ENCODE data around the gene SLC35B4. TPM values are rescaled to one million over a fixed set of nuclear protein-coding genes. Genes with fewer than 3 reads are reported as not detected.

SLC35B4 gene
- total RNA-seq, 1 donor from 2014 or later: 8.2 TPM

- FAIRE-seq: no peak
- TF ChIP-seq CTCF (IDR thresholded peaks at IDR 0.05; ENCODE audit: insufficient read depth, low read length, severe bottlenecking): no peak
- Histone ChIP-seq H3K4me3 (ENCODE audit: low read depth, low read length) (no peak overlapping the region), H3K36me3 (ENCODE audit: control insufficient read depth, insufficient read depth, low read length) (no peaks in the 10 kb centered on the region), H3K27me3 (ENCODE audit: control insufficient read depth, insufficient read depth, low read length) (no peaks in the 10 kb centered on the region)
- no peak for DNase-seq (ENCODE audit: low read depth)
These were observed 4.0 kb downstream of the SLC35B4 start for GRCh38 chr7:134312717-134313116.

GRCh38 chr7:134311807-134312206, 4.9 kb downstream of the SLC35B4 start:
- no peak for FAIRE-seq
- TF ChIP-seq CTCF (IDR thresholded peaks at IDR 0.05; ENCODE audit: insufficient read depth, low read length, severe bottlenecking): no peak
- Histone ChIP-seq H3K27me3 (ENCODE audit: control insufficient read depth, insufficient read depth, low read length) (no peaks in the 10 kb centered on the region), H3K36me3 (ENCODE audit: control insufficient read depth, insufficient read depth, low read length) (no peaks in the 10 kb centered on the region), H3K4me3 (ENCODE audit: low read depth, low read length) (no peak overlapping the region)
- DNase-seq (ENCODE audit: low read depth): no peak

GRCh38 chr7:134308548-134308947, 8.2 kb downstream of the SLC35B4 start:
- FAIRE-seq (no peak), DNase-seq (ENCODE audit: low read depth) (no peak)
- Histone ChIP-seq H3K27me3 (ENCODE audit: control insufficient read depth, insufficient read depth, low read length) (no peaks in the 10 kb centered on the region), H3K36me3 (ENCODE audit: control insufficient read depth, insufficient read depth, low read length) (peaks cover 2% of the 10 kb centered on the region), H3K4me3 (ENCODE audit: low read depth, low read length) (no peak overlapping the region)
- TF ChIP-seq CTCF (IDR thresholded peaks at IDR 0.05; ENCODE audit: insufficient read depth, low read length, severe bottlenecking): no peak

GRCh38 chr7:134307320-134307719, 9.4 kb downstream of the SLC35B4 start:
- H3K27me3 ChIP-seq (ENCODE audit: control insufficient read depth, insufficient read depth, low read length): no peaks in the 10 kb centered on the region
- H3K4me3 ChIP-seq (ENCODE audit: low read depth, low read length): no peak overlapping the region
- no peak for DNase-seq (ENCODE audit: low read depth)
- peaks cover 2% of the 10 kb centered on the region for H3K36me3 ChIP-seq (ENCODE audit: control insufficient read depth, insufficient read depth, low read length)
- TF ChIP-seq CTCF (IDR thresholded peaks at IDR 0.05; ENCODE audit: insufficient read depth, low read length, severe bottlenecking): no peak
- no peak for FAIRE-seq

GRCh38 chr7:134302120-134302519, 14.6 kb downstream of the SLC35B4 start:
- Histone ChIP-seq H3K27me3 (ENCODE audit: control insufficient read depth, insufficient read depth, low read length) (no peaks in the 10 kb centered on the region), H3K36me3 (ENCODE audit: control insufficient read depth, insufficient read depth, low read length) (peaks cover 2% of the 10 kb centered on the region), H3K4me3 (ENCODE audit: low read depth, low read length) (no peak overlapping the region)
- DNase-seq (ENCODE audit: low read depth) (peak; percentile 8), FAIRE-seq (no peak)
- TF ChIP-seq CTCF (IDR thresholded peaks at IDR 0.05; ENCODE audit: insufficient read depth, low read length, severe bottlenecking): no peak

- Histone ChIP-seq H3K36me3 (ENCODE audit: control insufficient read depth, insufficient read depth, low read length) (peaks cover 2% of the 10 kb centered on the region), H3K4me3 (ENCODE audit: low read depth, low read length) (no peak overlapping the region), H3K27me3 (ENCODE audit: control insufficient read depth, insufficient read depth, low read length) (no peaks in the 10 kb centered on the region)
- no peak for TF ChIP-seq CTCF (IDR thresholded peaks at IDR 0.05; ENCODE audit: insufficient read depth, low read length, severe bottlenecking)
- FAIRE-seq (no peak), DNase-seq (ENCODE audit: low read depth) (no peak)
These were observed 15.1 kb downstream of the SLC35B4 start for GRCh38 chr7:134301592-134301991.
